Coronary artery (tissue), 2 donors: ENCODE results near the gene ZSCAN9.
A peak's percentile ranks its signal among the peaks of the same experiment; 100 is the strongest.

ENCODE experiments used
- DNase-seq: peaks from one replicate; pipeline ENCODE4 v3.0.0-alpha.2; 2017; ENCODE audit warnings: low spot score
- H3K27ac ChIP-seq, 2 donors: fragments of 200-600 bp; sonication (generic); one replicate each; pipeline ENCODE4 v1.5.1; 2016 to 2019
- H3K4me3 ChIP-seq: fragments of 200-600 bp; sonication (generic); 2 replicates; pipeline ENCODE4 v1.5.1; 2016; ENCODE audit warnings: mild to moderate bottlenecking, moderate library complexity
- TF ChIP-seq, protein P1 (sequence below): fragments of 200-600 bp; sonication (generic); IDR thresholded peaks from one replicate; pipeline ENCODE4 v1.5.1; 2019; ENCODE audit warnings: antibody characterized with exemption

ZSCAN9 gene

GRCh38 chr6:28281288-28282064 is 56.4 kb downstream of the ZSCAN9 start, which contains the start of gene PGBD1:
PGBD1 (plus strand) TSS chr6:28281572; CDS start chr6:28283814, 2,242 bp downstream.
- peak; percentile 81 for DNase-seq
- Histone ChIP-seq H3K27ac (peak within 1 kb of the TSS; percentile 3 to 59), H3K4me3 (peak within 1 kb of the TSS; percentile 83)
- TF ChIP-seq, protein P1, sequence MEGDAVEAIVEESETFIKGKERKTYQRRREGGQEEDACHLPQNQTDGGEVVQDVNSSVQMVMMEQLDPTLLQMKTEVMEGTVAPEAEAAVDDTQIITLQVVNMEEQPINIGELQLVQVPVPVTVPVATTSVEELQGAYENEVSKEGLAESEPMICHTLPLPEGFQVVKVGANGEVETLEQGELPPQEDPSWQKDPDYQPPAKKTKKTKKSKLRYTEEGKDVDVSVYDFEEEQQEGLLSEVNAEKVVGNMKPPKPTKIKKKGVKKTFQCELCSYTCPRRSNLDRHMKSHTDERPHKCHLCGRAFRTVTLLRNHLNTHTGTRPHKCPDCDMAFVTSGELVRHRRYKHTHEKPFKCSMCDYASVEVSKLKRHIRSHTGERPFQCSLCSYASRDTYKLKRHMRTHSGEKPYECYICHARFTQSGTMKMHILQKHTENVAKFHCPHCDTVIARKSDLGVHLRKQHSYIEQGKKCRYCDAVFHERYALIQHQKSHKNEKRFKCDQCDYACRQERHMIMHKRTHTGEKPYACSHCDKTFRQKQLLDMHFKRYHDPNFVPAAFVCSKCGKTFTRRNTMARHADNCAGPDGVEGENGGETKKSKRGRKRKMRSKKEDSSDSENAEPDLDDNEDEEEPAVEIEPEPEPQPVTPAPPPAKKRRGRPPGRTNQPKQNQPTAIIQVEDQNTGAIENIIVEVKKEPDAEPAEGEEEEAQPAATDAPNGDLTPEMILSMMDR, result no peak

GRCh38 chr6:28282926-28283325 is 57.9 kb downstream of the ZSCAN9 start:
- no peak for DNase-seq
- no peak overlapping the region for H3K4me3 ChIP-seq
- TF ChIP-seq, protein P1, result no peak
- no peak overlapping the region for H3K27ac ChIP-seq
